KMS-11 (cell line): ENCODE measurements around the gene MAPT.

Experiments
- H2AFZ ChIP-seq: fragments of 200-600 bp; sonication (generic); 2 replicates; pipeline ENCODE4 v1.6.1; 2016; ENCODE audit warnings: antibody characterized with exemption, mixed run types, low read depth
- H3K27ac ChIP-seq: fragments of 200-600 bp; sonication (generic); 2 replicates; pipeline ENCODE4 v1.6.1; 2016; ENCODE audit warnings: mild to moderate bottlenecking, mixed run types
- H3K27me3 ChIP-seq: fragments of 200-600 bp; sonication (generic); 2 replicates; pipeline ENCODE4 v1.6.1; 2017; ENCODE audit warnings: mild to moderate bottlenecking, low read depth, mixed run types, moderate library complexity; ENCODE audit not compliant: insufficient read depth
- H3K36me3 ChIP-seq: fragments of 200-600 bp; sonication (generic); 2 replicates; pipeline ENCODE4 v1.6.1; 2017; ENCODE audit warnings: mild to moderate bottlenecking, mixed run types; ENCODE audit not compliant: insufficient read depth
- H3K4me1 ChIP-seq: fragments of 200-600 bp; sonication (generic); 2 replicates; pipeline ENCODE4 v1.6.1; 2016; ENCODE audit warnings: mild to moderate bottlenecking, low read depth, mixed run types; ENCODE audit not compliant: poor library complexity, severe bottlenecking
- H3K4me2 ChIP-seq: fragments of 200-600 bp; sonication (generic); 2 replicates; pipeline ENCODE4 v1.7.0; 2016; ENCODE audit warnings: mild to moderate bottlenecking, mixed run types
- H3K4me3 ChIP-seq: fragments of 200-600 bp; sonication (generic); IDR thresholded peaks from 2 replicates; pipeline ENCODE4 v1.6.1; 2017; ENCODE audit warnings: low read depth, low read length, mixed read lengths; ENCODE audit not compliant: insufficient read depth
- H3K79me2 ChIP-seq: fragments of 200-600 bp; sonication (generic); 2 replicates; pipeline ENCODE4 v1.6.1; 2016; ENCODE audit warnings: low read depth, mixed run types; ENCODE audit not compliant: insufficient read depth
- H3K9ac ChIP-seq: fragments of 200-600 bp; sonication (generic); 2 replicates; pipeline ENCODE4 v1.6.1; 2016; ENCODE audit warnings: mild to moderate bottlenecking, mixed run types
- H4K20me1 ChIP-seq: fragments of 200-600 bp; sonication (generic); 2 replicates; pipeline ENCODE4 v1.6.1; 2016; ENCODE audit warnings: mild to moderate bottlenecking, mixed run types; ENCODE audit not compliant: insufficient read depth
- CTCF ChIP-seq: fragments of 200-600 bp; sonication (generic); conservative IDR thresholded peaks from 2 replicates; pipeline ENCODE4 v1.6.1; 2017; ENCODE audit warnings: low read depth, mild to moderate bottlenecking, antibody characterized with exemption, low read length, moderate library complexity, mixed read lengths

The MAPT gene

GRCh38 chr17:45874151-45874550 lies 20.2 kb upstream of the MAPT start:
- H3K79me2 ChIP-seq, result no peaks in the 10 kb centered on the region
- H3K36me3 ChIP-seq, result no peaks in the 10 kb centered on the region
- peak overlapping the region; percentile 87 for H3K4me2 ChIP-seq
- H3K27ac ChIP-seq, result peak overlapping the region; percentile 97
- TF ChIP-seq CTCF, result no peak
- H4K20me1 ChIP-seq, result no peaks in the 10 kb centered on the region
- no peak overlapping the region for H3K4me3 ChIP-seq
- no peaks in the 10 kb centered on the region for H3K27me3 ChIP-seq
- peak overlapping the region; percentile 53 for H2AFZ ChIP-seq
- H3K9ac ChIP-seq, result peak overlapping the region; percentile 78
- H3K4me1 ChIP-seq, result peaks cover 36% of the 10 kb centered on the region

GRCh38 chr17:45876539-45876938 lies 17.8 kb upstream of the MAPT start:
- peaks cover 35% of the 10 kb centered on the region for H3K4me1 ChIP-seq
- TF ChIP-seq CTCF, result no peak
- H3K27me3 ChIP-seq, result no peaks in the 10 kb centered on the region
- H3K79me2 ChIP-seq, result no peaks in the 10 kb centered on the region
- H3K36me3 ChIP-seq, result no peaks in the 10 kb centered on the region
- no peaks in the 10 kb centered on the region for H4K20me1 ChIP-seq
- H3K4me3 ChIP-seq, result no peak overlapping the region
- H3K27ac ChIP-seq, result no peak overlapping the region
- no peak overlapping the region for H3K9ac ChIP-seq
- no peak overlapping the region for H3K4me2 ChIP-seq
- H2AFZ ChIP-seq, result no peak overlapping the region

- no peak overlapping the region for H3K9ac ChIP-seq
- H3K79me2 ChIP-seq, result no peaks in the 10 kb centered on the region
- H2AFZ ChIP-seq, result no peak overlapping the region
- no peak overlapping the region for H3K27ac ChIP-seq
- H3K4me1 ChIP-seq, result peaks cover 27% of the 10 kb centered on the region
- no peak overlapping the region for H3K4me2 ChIP-seq
- H3K4me3 ChIP-seq, result no peak overlapping the region
- TF ChIP-seq CTCF, result no peak
- no peaks in the 10 kb centered on the region for H3K36me3 ChIP-seq
- H4K20me1 ChIP-seq, result no peaks in the 10 kb centered on the region
- no peaks in the 10 kb centered on the region for H3K27me3 ChIP-seq
These were observed 16.9 kb upstream of the MAPT start for GRCh38 chr17:45877467-45877866.

- no peak for TF ChIP-seq CTCF
- no peaks in the 10 kb centered on the region for H3K27me3 ChIP-seq
- H4K20me1 ChIP-seq, result no peaks in the 10 kb centered on the region
- no peak overlapping the region for H2AFZ ChIP-seq
- H3K4me3 ChIP-seq, result no peak overlapping the region
- no peaks in the 10 kb centered on the region for H3K79me2 ChIP-seq
- H3K9ac ChIP-seq, result no peak overlapping the region
- H3K4me2 ChIP-seq, result no peak overlapping the region
- no peaks in the 10 kb centered on the region for H3K4me1 ChIP-seq
- H3K27ac ChIP-seq, result no peak overlapping the region
- H3K36me3 ChIP-seq, result no peaks in the 10 kb centered on the region
These were observed 11.3 kb upstream of the MAPT start for GRCh38 chr17:45883063-45883462.
